DMS79 treated with DMSO at 0.1 percent for 48 hours (cell line): ENCODE results near the gene TMEM40.
"Not testable (repeated sequence)": the region's sequence is repeated elsewhere in the genome, so short reads cannot be mapped to it uniquely, and the experiment has no call there.

Experiments
- DNase-seq: peaks from one replicate; lab custom pipeline; 2025; lab: John Stamatoyannopoulos, UW

TMEM40 gene

DNA sequence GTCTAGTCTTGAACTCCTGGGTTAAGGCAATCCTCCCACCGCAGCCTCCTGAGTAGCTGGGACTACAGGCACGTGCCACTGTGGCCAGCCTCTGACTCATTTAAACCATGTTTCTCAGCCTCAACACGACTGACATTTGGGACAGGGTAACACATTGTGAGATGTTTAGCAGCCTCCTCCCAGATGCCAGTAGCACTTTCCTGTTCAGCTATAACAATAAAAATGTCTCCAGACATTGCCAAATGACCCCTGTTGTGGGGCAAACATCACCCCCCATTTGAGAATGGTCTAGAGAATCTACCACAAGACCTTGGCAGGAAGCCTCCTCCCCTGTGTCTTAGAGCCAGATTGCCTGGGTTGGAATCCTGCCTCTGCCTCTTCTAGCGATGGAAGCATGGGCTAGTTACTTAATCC lies 8.4 kb downstream of the TMEM40 start:
- no peak for DNase-seq

DNA sequence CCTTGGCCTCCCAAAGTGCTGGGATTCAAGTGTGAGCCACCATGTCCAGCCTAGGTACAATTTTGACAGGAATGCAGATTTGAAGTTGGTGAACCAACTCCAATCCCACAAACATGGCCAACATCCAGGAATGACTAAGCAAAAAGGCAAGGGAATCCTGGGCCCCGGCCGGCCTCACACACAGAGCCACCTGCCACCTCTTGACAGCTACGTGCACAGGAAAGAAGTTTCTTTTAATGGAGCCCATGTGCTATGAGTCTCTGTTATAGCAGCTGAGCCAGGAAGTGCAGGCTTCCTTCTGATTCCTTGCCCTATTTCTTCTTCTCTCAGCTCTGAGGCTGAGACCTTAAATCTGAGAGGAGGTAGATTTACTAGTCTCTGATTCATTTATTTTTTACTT lies 8.8 kb downstream of the TMEM40 start:
- peak; percentile 22 for DNase-seq

DNA sequence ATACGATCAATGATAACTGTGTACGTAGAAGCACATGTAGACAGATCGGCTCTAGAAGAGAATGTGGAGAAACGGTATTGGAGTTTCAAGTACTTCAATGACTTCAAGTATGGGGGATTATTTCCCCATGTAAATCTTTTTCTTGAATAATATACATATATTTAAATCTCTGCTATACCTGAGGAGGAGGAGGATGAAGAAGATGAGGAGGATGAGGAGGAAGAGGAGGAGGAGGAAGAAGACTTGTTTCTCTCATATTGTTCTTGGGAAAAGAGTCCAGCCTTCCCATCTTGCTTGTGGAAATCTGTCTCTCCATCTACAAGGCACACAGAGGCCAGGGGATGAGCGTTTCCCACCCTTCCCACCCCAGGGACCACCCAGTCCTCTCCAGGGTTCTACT lies 10.6 kb downstream of the TMEM40 start:
- no peak for DNase-seq

- no peak for DNase-seq
These were observed 12.6 kb downstream of the TMEM40 start for GRCh38 chr3:12746419-12746818.

- no peak for DNase-seq
These were observed 14.7 kb downstream of the TMEM40 start for GRCh38 chr3:12744326-12744725.

DNA sequence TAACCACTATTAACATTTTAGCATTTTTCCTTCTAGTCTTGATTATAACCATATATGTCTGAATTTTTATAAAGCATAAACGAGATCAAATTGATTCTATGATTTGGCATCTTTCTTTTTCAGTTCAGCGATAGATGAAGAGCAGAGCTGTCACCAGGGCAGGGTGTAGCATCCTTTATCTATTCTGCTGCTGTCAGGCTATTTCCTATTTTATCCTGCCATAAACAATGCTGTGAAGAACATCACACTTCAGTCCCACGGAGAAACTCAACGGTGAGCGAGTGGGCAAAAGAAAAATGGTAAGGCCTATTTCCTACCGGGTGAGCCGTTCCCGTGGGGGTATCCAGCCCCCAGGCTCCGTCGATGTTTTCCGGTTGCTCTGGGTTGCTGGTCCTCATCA lies 15.5 kb downstream of the TMEM40 start:
- no peak for DNase-seq

GRCh38 chr3:12742330-12743107 lies 16.5 kb downstream of the TMEM40 start:
- DNase-seq: no peak

GRCh38 chr3:12741209-12741608 lies 17.9 kb downstream of the TMEM40 start:
- no peak for DNase-seq

DNA sequence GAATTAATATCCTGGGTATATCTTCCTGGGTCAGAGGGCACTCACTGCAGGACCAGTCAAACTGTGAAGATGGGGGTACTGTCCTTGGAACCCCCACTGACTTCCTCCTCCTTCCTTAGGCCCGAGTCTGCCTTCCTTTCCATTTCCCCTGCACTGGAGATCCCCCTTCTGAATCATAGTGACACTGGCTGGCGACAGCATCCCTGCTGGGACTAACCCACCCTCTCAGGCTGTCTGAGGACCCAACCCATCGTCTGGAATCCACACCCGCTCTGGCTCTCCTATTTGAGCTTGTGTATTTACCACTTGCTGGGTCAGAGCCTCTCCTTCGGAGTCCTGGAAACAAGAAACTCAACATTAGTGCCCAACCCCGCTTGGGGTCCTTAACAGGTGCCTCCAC lies 21.2 kb downstream of the TMEM40 start:
- no peak for DNase-seq

GRCh38 chr3:12737319-12737718 lies 21.7 kb downstream of the TMEM40 start:
- DNase-seq: no peak

DNA sequence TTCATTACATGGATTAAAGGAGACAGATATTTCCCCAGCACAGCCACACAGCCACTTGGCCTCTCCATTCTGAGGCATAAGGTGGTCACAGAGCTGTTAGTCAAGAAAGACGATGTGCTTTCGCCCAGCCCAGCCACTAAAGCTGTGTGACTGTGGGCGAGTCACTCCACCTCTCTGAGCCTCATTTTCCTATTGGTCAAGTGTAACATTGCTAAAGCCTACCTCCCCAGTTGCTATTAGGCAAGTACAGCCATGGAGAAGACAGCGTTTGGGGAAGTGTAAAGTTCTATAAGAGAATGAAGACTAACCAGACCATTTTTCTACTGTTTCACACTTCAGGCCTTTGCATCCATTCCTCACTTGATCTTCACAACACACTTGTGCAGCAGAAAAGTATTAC lies 24.1 kb downstream of the TMEM40 start:
- no peak for DNase-seq

DNA sequence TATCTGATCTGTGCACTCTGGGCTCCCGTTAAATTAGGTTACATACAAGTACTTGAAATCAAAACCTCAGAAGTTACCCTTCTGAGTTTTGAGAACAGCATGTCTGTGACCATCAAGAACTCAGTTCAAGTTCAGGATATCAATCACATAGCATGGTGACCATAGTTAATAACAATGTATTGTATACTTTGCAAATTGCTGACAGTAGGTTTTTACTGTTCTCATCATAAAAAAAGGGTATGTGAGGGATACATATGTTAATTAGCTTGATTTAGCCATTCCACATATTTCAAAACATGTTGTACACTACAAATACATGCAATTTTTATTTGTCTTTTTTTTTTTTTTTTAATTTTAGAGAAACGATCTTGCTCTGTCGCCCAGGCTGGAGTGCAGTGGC lies 25.5 kb downstream of the TMEM40 start:
- no peak for DNase-seq

- DNase-seq: no peak
These were observed 28.4 kb downstream of the TMEM40 start for GRCh38 chr3:12730506-12731242.

GRCh38 chr3:12729051-12729651 lies 29.9 kb downstream of the TMEM40 start:
- no peak for DNase-seq

GRCh38 chr3:12727937-12728336 lies 31.1 kb downstream of the TMEM40 start:
- no peak for DNase-seq

DNA sequence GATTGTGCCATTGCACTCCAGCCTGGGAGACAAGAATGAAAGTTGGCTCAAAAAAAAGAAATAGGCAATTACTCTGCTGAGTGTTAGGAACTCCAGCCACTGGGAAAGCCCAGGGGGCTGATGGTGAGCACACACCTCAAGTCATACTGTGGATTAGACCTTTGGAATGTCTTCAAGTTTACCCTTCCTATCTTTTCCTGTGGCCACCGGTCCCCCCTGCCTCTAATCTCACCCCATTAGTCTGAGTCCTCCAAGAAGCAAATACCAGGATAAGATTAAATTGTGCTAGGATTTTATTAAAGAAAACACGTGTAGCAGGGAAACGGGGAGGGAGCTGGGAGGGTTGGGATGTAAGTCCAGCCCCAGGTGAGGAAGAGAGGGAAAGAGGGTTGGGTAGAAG lies 31.6 kb downstream of the TMEM40 start:
- DNase-seq: no peak

- DNase-seq: no peak
These were observed 33.6 kb downstream of the TMEM40 start for GRCh38 chr3:12725436-12725835.

GRCh38 chr3:12724794-12725193 lies 34.3 kb downstream of the TMEM40 start:
- no peak for DNase-seq

DNA sequence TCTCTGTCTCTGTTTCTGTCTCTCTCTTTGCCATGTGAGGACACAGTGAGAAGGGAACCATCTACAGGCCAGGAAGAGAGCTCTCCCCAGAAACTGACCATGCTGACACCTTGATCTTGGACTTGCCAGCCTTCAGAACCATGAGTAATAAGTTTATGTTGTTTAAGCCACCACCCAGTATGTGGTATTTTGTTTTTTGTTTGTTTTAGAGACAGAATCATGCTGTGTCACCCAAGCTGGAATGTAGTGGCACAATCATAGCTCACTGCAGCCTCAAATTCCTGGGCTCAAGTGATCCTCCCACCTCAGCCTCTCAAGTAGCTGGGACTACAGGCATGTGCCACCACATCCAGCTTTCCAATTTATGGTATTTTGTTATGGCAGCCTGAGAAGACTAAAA lies 35.7 kb downstream of the TMEM40 start:
- DNase-seq: not testable (repeated sequence)

- no peak for DNase-seq
These were observed 36.8 kb downstream of the TMEM40 start for GRCh38 chr3:12722226-12722625.

GRCh38 chr3:12719984-12720898 lies 38.8 kb downstream of the TMEM40 start:
- peak; percentile 36 for DNase-seq

DNA sequence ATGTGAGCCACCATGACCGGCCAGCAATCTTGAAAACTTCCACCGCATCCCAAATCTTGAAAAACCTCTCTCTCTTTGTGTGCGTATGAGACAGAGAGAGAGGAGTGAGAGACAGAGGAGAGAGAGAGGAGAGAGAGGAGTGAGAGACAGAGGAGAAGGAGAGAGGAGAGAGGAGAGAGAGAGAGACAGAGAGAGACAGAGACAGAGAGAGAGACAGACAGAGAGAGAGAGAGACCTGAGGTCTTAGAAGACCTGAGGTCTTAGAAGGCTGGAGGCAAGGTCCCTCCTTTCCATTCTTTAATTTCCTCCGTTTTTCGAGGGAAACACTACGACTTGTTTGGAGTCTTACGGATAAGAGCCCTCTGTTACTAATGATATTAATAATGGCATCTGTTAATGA lies 39.5 kb downstream of the TMEM40 start:
- no peak for DNase-seq
